HG03342 (cell line): ENCODE measurements around the gene COX4I2.
A peak's percentile ranks its signal among the peaks of the same experiment; 100 is the strongest.

Experiments
- ATAC-seq: cut with Tn5 transposase; IDR thresholded peaks from one replicate; pipeline ENCODE4 v1.9.1; 2021; ENCODE audit warnings: mild to moderate bottlenecking, moderate library complexity; ENCODE audit not compliant: unreplicated experiment

Gene COX4I2

GRCh38 chr20:31691646-31692275 is 54.0 kb downstream of the COX4I2 start:
- peak; percentile 51 for ATAC-seq

- no peak for ATAC-seq
These were observed 55.7 kb downstream of the COX4I2 start for GRCh38 chr20:31693402-31693801.

- ATAC-seq, result no peak
These were observed 56.4 kb downstream of the COX4I2 start for GRCh38 chr20:31693987-31694661.
